ENCODE data around the gene ARF6.

- TF ChIP-seq POLR2A (IDR thresholded peaks at IDR 0.05; ENCODE audit: low read length) (no peak), GATA1 (IDR thresholded peaks at IDR 0.05; ENCODE audit: low read depth, low read length) (no peak)
Observed at GRCh38 chr14:49923881-49924280, 31.0 kb downstream of the ARF6 start.

All from erythroblast (primary cell).